DND-41 (cell line): Measurements from ENCODE around the gene SEC22A.

ENCODE experiments used
- EZH2 ChIP-seq: IDR thresholded peaks from 3 replicates; pipeline ENCODE4 v1.6.1; 2012; ENCODE audit warnings: borderline replicate concordance, low read depth, mild to moderate bottlenecking, moderate library complexity, low read length, inconsistent platforms; ENCODE audit not compliant: severe bottlenecking
- TF ChIP-seq, protein P1 (sequence below): IDR thresholded peaks from 2 replicates; pipeline ENCODE4 v1.5.1; 2012; ENCODE audit warnings: borderline replicate concordance, low read length, moderate library complexity, mild to moderate bottlenecking; ENCODE audit not compliant: poor library complexity, severe bottlenecking; ENCODE audit errors: extremely low read depth

DNA sequence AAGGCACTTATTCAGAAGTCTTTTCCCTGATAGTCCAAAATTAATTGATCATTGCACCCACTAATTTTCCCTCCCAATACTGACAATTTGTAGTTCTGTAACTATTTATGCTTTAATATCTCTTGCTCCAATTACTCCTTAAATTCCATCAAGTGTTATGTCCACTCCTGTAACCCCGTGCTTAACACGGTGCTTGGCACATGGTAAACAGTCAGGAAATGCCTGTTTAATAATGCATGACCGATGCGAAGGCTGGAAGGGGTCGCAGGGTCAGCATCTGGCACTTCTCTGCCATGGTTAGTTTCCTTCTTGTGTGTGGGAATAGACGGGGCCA lies 553 bp upstream of the SEC22A start:
- TF ChIP-seq, protein P1, sequence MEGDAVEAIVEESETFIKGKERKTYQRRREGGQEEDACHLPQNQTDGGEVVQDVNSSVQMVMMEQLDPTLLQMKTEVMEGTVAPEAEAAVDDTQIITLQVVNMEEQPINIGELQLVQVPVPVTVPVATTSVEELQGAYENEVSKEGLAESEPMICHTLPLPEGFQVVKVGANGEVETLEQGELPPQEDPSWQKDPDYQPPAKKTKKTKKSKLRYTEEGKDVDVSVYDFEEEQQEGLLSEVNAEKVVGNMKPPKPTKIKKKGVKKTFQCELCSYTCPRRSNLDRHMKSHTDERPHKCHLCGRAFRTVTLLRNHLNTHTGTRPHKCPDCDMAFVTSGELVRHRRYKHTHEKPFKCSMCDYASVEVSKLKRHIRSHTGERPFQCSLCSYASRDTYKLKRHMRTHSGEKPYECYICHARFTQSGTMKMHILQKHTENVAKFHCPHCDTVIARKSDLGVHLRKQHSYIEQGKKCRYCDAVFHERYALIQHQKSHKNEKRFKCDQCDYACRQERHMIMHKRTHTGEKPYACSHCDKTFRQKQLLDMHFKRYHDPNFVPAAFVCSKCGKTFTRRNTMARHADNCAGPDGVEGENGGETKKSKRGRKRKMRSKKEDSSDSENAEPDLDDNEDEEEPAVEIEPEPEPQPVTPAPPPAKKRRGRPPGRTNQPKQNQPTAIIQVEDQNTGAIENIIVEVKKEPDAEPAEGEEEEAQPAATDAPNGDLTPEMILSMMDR, result no peak
- TF ChIP-seq EZH2, result no peak
